HFFc6 (cell line): ENCODE measurements around the gene HSF5. TPM values are rescaled to one million over a fixed set of nuclear protein-coding genes. Genes with fewer than 3 reads are reported as not detected.
A peak's percentile ranks its signal among the peaks of the same experiment; 100 is the strongest.

ENCODE experiments used
- DNase-seq: peaks from one replicate; pipeline ENCODE4 v3.0.0-alpha.2; 2018
- H3K27ac Mint-ChIP-seq: 2 replicates; pipeline ENCODE4 v1.8.0; 2020; ENCODE audit warnings: mild to moderate bottlenecking, mixed read lengths
- H3K27me3 Mint-ChIP-seq: 2 replicates; pipeline ENCODE4 v1.8.0; 2021; ENCODE audit warnings: mild to moderate bottlenecking, moderate library complexity, mixed read lengths; ENCODE audit not compliant: insufficient read depth
- H3K36me3 Mint-ChIP-seq: 2 replicates; pipeline ENCODE4 v1.8.0; 2021; ENCODE audit warnings: low read depth, mixed read lengths
- H3K4me1 Mint-ChIP-seq: 2 replicates; pipeline ENCODE4 v1.8.0; 2020; ENCODE audit warnings: low read depth, mixed read lengths
- H3K4me3 Mint-ChIP-seq: 2 replicates; pipeline ENCODE4 v1.8.0; 2020; ENCODE audit warnings: mild to moderate bottlenecking, moderate library complexity, mixed read lengths
- H3K9me3 Mint-ChIP-seq: 2 replicates; pipeline ENCODE4 v1.8.0; 2020; ENCODE audit warnings: mild to moderate bottlenecking, mixed read lengths
- total RNA-seq, 6 experiments: library from RNA; stranded (reverse); fragmentation: NEBNext Ultra II Directional; extraction: Animal tissue kit (Norgen Biotek cat#: 25700); gene quantifications; 2 replicates in 1 of 6; 3 replicates in 5 of 6; pipeline ENCODE4 v1.2.3, GENCODE V29; 2021
- TF ChIP-seq, protein P1 (sequence below): fragments of 200-600 bp; sonication (generic); IDR thresholded peaks from 2 replicates; pipeline ENCODE4 v1.5.0; 2021; ENCODE audit warnings: antibody characterized with exemption, mild to moderate bottlenecking

Gene HSF5
- total RNA-seq, 6 experiments from 2014 or later: not detected

DNA sequence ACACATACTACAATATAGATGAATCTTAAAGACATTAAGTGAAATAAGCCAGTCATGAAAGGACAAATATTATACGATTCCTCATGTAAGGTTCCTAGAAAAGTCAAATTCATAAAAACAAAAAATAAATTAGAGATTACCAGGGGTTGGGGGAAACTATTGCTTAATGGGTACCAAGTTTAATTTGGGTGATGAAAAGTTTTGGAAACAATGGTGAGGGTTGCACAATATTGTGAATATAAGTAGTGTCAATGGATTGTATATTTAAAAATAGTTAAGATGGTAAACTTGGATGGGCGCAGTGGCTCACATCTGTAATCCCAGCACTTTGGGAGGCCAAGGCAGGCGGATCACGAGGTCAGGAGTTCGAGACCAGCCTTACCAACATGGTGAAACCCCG is 17.9 kb downstream of the HSF5 start:
- Mint-ChIP-seq H3K36me3 (no peaks in the 10 kb centered on the region), H3K27ac (no peak overlapping the region), H3K27me3 (peaks cover 5% of the 10 kb centered on the region; the same call in 1 of the 2 replicates), H3K9me3 (no peaks in the 10 kb centered on the region), H3K4me3 (no peak overlapping the region), H3K4me1 (no peaks in the 10 kb centered on the region)
- no peak for DNase-seq
- TF ChIP-seq, protein P1, sequence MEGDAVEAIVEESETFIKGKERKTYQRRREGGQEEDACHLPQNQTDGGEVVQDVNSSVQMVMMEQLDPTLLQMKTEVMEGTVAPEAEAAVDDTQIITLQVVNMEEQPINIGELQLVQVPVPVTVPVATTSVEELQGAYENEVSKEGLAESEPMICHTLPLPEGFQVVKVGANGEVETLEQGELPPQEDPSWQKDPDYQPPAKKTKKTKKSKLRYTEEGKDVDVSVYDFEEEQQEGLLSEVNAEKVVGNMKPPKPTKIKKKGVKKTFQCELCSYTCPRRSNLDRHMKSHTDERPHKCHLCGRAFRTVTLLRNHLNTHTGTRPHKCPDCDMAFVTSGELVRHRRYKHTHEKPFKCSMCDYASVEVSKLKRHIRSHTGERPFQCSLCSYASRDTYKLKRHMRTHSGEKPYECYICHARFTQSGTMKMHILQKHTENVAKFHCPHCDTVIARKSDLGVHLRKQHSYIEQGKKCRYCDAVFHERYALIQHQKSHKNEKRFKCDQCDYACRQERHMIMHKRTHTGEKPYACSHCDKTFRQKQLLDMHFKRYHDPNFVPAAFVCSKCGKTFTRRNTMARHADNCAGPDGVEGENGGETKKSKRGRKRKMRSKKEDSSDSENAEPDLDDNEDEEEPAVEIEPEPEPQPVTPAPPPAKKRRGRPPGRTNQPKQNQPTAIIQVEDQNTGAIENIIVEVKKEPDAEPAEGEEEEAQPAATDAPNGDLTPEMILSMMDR: no peak

DNA sequence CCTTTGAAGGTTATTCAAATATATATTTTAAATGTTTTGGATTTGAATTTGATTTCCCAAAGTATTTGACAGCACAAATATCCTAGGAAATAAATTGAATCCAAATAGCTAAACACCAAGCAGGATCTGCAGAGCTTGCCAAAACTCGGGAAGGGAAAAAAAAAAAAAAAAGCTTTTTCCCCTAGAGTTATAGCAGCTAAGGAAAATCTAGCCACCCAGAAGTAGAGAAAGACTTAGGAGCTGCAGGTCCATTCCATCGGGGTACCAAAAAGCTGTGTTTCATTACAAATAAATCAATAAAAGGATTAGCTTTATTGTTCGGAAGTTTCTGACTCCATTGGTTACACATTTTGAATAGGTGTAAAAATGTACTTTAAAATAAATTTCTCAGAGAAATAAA is 19.3 kb downstream of the HSF5 start:
- no peaks in the 10 kb centered on the region for H3K36me3 Mint-ChIP-seq
- DNase-seq: no peak
- TF ChIP-seq, protein P1: no peak
- no peaks in the 10 kb centered on the region for H3K4me1 Mint-ChIP-seq
- no peaks in the 10 kb centered on the region for H3K9me3 Mint-ChIP-seq
- H3K4me3 Mint-ChIP-seq: no peak overlapping the region
- H3K27ac Mint-ChIP-seq: no peak overlapping the region
- peaks cover 5% of the 10 kb centered on the region; the same call in 1 of the 2 replicates for H3K27me3 Mint-ChIP-seq

DNA sequence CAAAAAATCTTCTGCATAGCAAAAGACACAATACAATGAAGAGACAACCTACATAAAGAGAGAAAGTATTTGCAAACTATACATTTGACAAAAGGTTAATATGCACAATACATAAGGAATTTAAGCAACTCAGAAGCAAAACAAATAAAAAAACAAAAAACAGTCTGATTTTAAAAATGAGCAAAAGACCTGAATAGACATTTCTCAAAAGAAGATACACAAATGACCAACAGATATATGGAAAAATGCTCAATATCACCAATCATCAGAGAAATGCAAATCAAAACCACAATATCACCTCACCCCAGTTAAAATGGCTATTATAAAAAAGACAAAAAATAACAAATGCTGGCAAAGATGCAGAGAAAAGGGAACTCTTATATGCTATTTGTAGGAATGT is 32.7 kb downstream of the HSF5 start:
- Mint-ChIP-seq H3K4me3 (no peak overlapping the region), H3K4me1 (no peaks in the 10 kb centered on the region), H3K27ac (no peak overlapping the region), H3K9me3 (no peaks in the 10 kb centered on the region), H3K36me3 (no peaks in the 10 kb centered on the region), H3K27me3 (peaks cover 7% of the 10 kb centered on the region)
- no peak for DNase-seq
- TF ChIP-seq, protein P1: no peak

DNA sequence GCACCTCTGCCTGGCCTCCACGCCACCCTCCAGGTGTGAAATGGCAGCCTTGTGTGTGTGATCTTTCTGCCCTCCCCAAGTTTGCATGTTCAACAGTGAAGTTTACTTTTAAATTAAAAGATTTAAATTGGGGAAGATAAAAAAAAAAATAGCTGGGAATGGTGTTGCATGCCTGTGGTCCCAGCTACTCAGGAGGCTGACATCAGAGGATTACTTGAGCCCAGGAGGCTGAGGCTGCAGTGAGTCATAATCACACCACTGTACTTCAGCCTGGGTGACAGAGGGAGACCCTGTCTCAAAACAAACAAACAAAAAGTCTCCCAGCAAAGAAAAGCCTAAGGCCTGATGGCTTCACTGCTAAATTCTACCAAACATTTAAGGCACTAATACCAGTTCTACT is 35.5 kb downstream of the HSF5 start:
- no peak overlapping the region for H3K27ac Mint-ChIP-seq
- H3K36me3 Mint-ChIP-seq: no peaks in the 10 kb centered on the region
- no peaks in the 10 kb centered on the region for H3K4me1 Mint-ChIP-seq
- no peak overlapping the region for H3K4me3 Mint-ChIP-seq
- H3K9me3 Mint-ChIP-seq: no peaks in the 10 kb centered on the region
- no peak for DNase-seq
- H3K27me3 Mint-ChIP-seq: peaks cover 7% of the 10 kb centered on the region
- TF ChIP-seq, protein P1: no peak

DNA sequence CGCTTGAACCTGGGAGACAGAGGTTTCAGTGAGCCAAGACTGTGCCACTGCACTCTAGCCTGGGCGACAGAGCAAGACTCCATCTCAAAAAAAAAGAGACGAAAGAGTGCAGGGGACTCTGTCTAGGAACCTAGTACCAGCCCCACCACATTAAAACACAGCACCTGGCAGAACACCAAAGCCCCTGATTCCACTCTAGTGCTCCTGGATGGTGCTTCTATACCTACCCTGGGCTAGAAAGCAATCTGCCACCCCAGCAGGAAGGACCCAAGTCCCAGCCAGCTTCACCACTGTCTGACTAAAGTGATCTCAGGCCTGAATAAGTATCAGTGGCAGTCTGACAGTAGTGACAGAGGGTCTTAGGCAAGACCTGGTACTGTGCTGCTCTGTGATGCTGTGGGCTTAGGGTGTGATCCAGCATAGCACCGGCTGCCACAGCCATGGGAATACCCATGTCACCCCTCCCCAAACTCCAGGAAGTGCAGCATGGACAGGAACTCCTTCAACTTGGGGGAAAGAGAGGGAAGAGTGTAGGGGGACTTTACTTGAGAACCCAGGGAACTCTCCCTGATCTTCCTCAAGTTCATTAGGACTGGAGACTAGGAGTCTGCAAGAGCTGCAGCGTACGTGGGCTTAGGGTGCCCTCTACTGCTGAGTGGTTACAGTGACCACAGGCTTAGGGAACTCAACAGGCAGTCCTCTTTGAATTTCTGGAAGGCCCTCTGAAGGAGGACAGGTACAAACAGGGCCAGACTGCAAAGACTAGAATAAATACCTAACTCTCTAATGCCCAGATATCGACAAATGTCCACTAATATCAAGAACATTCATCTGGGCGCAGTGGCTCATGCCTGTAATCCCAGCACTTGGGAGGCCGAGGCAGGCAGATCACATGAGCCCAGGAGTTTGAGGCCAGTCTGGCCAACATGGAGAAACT is 40.9 kb downstream of the HSF5 start:
- TF ChIP-seq, protein P1: peak; percentile 83
- H3K4me3 Mint-ChIP-seq: no peak overlapping the region
- peak; percentile 75 for DNase-seq
- no peak overlapping the region for H3K27ac Mint-ChIP-seq
- peaks cover 21% of the 10 kb centered on the region for H3K27me3 Mint-ChIP-seq
- H3K9me3 Mint-ChIP-seq: no peaks in the 10 kb centered on the region
- H3K4me1 Mint-ChIP-seq: no peaks in the 10 kb centered on the region; the same call in 1 of the 2 replicates
- H3K36me3 Mint-ChIP-seq: no peaks in the 10 kb centered on the region
